CD4-positive, alpha-beta T cell treated with Interferon gamma for 1 hour (primary cell): Measurements from ENCODE around the gene LITAFD.
A peak's percentile ranks its signal among the peaks of the same experiment; 100 is the strongest.
"Not testable (repeated sequence)": the region's sequence is repeated elsewhere in the genome, so short reads cannot be mapped to it uniquely, and the experiment has no call there.

Experiments used
- DNase-seq: peaks from one replicate; pipeline ENCODE4 v3.0.0-alpha.2; 2020

LITAFD gene

DNA sequence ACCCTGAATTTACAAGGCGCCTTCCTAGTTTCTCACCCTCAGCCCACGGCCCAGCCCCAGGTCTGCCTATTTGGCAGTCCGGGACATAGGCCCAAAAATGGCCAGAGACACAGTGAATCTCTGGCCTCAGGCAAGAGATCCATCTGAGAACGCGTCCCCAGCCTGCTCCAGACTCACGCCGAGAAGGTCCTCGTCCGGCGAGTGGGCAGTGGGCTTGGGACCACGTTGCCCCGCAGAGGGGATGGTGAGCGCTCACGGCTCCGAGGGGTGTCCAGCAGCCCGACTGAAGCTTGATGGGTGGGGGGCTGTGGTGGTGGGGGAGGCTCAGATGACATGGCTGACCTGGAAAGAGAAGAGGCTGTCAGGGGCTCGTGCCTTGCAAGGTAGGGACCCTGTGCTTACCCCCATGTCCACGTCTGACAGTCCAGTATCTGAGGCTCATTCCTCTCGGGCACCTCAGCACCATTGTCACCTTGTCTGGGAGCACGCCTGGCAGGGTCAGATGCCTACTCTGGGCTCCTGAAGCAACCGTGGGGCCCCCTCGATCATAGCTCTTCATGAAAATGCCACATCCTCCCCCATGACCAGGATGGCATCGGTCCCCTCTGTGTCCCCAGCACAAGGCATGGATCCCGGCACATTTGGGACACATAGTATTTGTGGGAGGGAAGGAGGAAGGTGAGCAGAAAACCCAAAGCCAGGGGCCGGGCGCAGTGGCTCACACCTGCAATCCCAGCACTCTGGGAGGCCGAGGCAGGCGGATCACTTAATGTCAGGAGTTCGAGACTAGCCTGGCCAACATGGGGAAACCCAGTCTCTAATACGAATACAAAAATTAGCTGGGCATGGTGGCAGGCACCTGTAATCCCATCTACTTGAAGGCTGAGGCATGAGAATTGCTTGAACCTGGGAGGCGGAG lies 22.9 kb upstream of the LITAFD start:
- no peak for DNase-seq

DNA sequence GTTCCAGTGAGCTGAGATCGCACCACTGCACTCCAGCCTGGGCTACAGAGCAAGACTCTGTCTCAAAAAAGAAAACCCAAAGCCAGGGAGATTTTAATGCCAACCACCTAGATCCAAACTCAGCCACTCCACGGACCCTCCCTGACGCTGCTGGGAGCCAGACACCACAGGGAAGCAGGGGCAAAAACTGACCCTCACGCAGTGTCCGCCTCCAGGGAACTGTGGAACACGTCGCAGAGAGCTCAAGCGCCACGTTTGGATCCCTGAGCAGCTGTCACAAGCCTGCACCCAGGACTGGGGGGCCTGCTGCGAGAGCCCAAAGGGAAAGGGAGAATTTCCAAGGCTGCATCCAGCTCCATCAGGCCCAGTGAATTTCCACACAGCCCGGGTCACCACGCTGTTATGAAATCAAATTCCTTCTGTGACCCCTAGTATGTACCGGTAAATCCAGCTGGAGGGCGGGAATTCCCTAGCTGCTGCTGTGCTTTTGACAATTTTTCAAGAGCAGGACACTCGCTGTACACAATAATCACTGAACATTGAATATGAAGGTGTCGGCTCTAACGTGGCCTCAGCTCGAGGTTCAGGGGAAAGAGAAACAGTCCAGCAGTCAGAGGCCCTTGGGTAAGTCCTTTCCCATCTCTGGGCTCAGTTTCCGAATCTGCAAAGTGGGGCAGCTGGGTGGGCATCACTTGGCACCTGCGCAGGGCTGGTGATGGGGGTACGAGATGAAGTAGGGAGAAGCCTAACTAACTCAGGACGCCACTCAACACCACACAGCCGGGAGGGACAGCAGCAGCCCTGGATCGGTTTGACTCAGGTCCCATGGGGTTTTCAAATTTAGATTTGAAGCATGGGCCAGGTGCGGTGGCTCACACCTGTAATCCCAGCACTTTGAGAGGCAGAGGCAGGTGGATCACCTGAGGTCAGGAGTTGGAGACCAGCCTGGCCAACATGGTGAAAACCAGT lies 22.0 kb upstream of the LITAFD start:
- DNase-seq = no peak

DNA sequence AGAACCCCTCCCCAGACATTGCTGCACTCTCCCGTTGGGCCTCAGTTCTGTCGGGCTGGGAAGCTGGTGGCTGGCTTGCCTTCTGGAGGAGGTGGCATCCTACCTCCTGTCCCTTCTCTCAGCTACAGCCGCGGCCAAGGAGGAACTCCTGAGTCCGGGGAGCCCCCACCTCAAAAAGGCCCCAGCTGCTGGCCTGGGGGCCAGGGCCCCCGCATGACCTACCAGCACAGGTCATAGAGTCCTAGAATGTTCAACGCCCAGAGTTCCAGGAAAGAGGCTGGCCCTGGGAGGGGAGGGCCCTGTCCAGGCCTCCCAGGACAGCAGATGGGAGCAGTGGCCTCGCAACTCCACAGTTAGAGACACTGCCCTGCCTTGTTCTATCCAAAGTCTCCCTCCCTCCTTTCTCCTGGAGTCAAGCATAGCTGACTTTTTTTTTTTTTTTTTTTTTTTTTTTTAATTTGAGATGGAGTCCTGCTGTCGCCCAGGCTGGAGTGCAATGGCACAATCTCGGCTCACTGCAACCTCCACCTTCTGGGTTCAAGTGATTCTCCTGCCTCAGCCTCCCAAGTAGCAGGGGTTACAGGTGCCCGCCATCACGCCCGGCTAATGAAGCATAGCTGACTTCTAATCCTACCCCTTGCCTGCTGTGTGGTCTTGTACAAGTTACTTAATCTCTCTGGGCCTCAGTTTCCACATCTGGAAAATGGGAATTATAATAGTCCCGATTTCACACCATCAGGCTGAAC lies 20.4 kb upstream of the LITAFD start:
- no peak for DNase-seq

DNA sequence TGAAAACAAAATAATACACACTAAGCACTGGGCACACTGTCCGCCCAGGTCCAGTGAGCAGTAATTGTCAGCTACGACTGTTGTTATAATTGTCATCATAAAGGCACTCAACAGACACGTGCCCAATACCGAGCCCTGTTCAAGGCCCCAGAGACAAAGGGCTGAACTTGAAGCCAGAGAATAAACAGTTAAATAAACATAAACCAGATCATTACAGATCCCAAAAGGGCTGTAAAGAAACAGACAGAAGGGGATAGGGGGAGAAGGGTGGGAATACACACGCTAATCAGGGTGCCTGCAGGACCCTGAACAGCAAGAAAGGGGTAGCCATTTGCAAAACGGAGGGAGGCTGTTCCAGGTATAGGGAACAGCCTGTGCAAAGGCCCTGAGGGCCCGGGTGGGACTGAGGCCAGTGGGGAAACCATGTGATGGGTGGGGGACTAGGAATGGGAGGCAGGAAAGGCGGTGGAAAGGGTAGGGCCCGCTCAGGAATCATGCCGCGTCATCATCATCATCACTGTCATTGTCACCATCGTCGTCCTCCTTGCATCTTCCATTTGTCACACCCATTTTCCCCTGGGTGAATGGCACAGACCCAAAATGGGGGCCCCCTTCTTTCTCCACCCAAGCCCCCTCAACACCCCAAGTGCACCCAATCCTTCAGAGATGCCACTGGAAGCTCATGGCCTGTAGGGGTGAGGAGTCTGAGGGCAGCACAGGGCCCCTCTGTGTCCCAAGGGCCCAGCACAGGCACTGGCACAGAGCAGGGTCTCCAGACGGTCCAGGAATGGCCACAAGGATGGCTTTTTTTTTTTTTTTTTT lies 19.6 kb upstream of the LITAFD start:
- no peak for DNase-seq

DNA sequence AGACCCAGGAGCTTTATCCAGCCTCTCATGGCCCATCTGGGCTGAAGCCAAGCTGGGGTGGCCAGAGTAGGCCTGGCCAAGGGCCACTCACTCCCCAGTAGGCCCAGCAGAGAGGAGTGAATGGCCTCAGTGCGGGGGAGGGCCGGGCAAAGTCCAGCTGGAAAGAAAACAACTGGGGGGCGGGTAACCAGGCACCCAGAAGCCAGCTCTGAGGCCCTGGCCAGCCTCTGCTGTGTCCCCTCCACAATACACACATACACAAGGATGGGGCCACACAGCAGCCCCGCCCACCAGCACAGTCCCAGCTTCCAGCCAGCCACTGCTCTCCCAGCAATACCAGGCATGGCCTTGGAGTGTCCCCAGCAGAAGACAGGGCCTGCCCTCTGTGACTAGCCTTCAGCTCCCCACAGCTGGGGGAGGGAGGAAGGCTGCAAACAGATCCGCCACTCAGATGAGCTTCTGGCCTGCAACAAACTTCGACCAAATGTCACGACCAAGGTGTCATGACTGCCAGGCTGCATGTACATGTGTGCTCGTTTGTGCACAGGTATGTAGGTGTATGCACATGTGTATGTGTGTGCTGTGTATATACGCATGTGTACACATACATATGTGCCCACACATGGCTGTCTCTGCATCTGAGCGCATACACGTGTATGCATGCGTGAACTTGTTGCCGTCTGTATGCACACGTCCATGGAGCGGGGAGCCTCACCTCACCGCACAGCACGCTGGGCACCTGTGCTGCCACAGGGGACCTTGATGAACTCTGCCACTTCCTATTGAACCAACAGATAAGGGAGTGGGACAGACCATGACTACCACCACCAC lies 18.3 kb upstream of the LITAFD start:
- DNase-seq = no peak

DNA sequence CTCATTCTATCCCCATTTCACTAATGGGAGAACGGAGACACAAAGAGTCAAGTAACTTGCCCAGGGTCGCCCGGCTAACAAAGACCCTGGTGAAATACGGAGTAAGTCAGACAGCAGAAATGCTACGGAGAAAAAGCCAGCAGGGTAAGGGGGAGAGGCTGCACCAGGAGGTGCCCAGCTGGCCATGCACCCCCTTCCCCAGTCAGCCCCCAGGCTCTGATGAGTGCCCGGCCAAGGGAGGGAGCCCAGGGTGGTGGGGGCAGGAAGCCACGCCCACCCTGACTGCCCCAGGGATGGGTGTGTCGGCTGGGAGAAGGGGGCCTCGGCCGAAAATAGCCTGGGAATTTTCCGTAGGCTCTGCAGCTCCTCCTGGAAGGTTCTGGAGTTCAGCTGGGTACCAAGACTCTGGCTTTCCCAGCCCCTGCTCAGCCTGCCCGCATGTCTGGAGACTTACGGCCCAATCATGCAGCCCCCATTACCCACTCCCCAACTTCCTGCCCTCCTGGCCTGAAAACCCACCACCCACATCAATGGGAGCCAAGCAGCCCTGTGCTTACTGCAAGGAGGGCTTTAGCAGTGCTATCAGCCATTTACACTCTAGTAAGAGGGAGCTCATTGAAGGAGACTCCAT lies 17.6 kb upstream of the LITAFD start:
- no peak for DNase-seq

DNA sequence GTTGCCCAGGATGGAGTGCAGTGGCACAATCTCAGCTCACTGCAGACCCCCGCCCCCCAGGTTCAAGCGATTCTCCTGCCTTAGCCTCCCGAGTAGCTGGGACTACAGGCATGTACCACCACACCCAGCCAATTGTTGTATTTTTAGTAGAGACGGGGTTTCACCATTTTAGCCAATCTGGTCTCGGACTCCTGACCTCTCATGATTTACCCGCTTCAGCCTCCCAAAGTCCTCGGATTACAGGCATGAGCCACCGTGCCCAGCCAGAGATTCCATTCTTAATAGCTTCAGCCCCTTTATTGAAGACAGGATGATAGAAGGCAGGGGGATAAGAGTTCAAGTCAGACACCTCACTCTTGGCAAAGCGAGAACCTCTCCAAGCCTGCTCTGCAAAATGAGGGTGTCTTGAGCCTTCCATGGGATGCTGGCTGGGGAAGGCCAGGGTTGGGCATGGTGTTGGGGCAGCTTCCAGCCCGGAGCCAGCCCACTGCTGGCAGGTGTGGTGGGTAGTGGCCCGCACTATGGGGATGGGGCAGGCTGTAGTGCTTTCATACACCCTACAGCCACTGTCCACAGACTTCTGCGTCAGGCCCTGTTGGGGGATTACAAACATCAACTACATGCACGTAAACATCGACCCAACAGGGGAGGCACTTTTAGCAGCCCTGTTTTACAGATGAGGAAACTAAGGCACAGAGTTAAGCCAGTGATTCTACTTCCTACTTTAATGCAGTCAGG lies 16.8 kb upstream of the LITAFD start:
- no peak for DNase-seq

DNA sequence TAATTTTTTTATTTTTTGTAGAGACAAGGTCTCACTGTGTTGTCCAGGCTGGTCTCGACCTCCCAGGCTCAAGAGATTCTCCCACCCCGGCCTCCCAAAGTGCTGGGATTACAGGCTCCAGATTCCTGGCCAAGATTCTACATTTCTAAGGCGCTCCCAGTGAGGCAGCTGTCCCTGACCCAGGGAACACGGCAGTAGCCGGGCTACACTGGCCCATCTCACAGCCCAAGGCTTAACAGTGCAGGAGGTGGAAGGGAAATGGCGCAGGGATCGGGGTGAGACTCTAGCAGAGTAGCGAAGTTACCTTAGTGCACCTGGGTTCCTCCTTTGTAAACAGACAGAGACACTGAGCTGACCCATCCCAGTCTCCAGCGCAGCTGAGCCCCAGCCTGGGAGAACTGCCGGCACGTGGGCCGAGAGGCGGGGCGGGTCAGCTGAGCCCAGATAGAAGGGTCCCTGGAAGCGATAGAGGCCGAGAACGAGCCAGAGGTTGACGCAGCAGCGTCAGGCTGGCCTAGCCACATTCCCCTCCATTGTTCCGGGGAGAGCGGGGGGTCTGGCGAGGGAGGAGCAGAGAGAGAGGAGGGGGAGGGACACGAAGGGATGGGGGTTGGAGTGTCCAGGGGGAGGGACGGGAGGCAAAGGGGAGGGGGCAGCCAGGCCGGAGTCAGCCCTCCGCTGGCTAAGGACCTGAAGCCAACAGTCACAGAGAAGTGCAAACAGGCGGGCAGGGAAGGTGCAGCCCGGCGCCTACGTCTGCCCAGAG lies 15.8 kb upstream of the LITAFD start:
- no peak for DNase-seq

DNA sequence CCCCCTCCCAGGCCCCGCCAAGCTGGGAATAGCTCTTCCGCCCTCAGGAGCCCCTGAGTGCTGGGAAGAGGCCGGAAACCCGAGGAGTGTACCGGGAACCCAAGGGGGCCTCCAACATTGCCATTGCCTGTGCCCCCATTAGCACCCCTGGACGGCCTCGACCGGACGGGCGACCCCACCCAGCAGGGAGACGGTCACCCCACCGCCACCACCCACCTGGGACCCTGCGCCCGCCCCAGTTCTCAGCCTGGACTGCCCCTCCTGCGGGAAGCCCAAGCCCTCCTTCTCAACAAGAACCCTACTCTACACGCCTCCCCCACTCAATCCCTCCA lies 15.3 kb upstream of the LITAFD start:
- DNase-seq = no peak

DNA sequence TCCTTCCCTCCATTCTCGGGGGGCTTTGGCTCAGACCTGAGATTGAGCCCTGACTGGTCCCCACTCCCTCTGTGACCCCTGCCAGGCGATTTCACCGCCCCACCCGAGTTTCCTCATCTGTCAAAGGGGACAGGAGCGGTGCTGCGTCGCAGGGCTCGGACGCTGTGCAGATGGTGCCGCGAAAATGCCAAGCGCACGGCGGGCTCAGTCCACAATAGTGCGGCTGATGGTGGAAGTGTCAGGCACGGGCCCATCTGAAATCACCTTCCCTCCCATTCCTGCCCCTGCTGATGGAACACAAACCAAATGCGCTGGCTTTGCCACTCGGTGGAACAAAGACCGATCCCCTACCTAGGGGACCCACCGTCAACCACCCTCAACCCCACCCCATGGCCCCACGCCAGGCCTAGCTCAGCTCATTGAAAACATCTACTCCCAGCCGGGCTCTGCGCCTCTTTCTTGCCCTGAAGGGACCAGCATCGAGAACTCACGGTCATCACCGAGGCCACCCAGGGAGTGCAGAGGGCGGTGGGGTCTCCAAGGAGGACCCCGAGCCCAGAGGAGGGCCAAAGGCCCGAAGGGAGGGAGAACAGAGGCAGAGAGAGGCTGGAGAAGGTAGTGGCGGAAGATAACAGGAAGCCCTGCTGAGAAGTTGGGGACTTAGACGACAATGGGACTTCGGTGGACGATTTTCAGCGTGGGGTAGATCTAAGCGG lies 14.8 kb upstream of the LITAFD start:
- DNase-seq = no peak

DNA sequence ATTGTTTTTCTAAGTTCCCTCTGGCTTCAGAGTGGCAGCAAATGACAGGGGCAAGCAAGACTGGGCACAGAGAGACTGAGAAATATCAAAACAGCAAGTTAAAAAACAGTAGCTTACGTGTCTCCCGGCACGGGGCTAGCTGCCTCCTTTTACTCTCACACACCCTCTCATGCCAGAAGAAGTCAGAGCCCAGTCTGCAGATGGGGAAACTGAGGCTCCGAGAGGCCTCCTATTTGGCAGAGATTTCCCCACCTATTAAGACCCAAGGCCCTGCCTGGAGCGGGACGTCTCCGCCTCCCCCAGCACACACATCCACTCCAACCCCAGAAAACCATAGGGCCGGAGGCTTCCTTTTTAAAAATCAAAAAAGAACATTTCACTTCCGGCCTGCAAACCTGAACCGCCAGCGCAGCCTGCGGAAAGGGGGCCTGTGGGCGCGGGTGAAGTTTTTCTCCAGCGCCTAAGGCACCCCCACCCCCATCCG lies 14.2 kb upstream of the LITAFD start:
- DNase-seq = peak; percentile 49

DNA sequence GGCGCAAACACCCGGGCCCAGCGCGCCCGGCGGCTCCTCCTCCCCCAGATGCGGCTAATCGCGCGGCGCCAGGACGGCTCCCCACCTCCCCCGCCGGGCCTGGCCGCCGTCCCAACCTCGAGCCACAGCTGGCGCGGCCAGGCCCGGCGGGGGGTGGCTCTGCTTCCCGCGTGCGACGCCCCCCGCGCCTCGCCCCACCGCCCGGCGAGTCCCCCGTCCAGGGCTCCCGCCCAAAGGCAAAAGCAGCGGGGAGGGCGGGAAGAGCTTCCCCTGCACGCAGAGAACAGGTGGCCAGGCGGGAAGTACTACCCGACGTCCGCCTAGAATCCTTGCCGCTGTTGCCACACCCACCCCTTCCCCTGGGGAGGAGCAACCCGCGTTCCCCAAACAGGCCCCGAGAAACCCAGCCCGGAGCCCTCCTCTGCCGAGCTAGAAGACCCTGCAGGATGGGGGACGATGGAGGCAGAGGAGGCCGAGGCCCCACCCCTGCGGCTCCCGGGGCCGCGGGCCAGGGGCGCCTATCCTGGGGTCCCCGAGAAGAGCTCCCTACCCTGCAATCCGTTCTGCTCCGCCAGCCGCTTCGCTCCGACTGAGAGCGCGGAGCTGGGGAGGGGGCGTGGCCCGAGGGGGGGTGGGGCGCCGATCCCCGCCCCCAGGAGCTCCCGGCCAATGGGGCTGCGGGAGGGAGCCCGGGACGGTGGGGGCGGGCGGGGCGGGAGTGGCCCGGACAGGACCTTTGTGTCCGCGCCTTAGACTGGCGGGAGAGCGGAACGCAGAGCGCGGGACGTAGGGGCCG lies 13.5 kb upstream of the LITAFD start, which contains the start of gene CARHSP1:
TSS of gene CARHSP1 (minus strand) at position 591 of the 796 bp plus-strand sequence. CDS start 9,678 bp downstream, outside the sequence.
- DNase-seq = peak; percentile 83

DNA sequence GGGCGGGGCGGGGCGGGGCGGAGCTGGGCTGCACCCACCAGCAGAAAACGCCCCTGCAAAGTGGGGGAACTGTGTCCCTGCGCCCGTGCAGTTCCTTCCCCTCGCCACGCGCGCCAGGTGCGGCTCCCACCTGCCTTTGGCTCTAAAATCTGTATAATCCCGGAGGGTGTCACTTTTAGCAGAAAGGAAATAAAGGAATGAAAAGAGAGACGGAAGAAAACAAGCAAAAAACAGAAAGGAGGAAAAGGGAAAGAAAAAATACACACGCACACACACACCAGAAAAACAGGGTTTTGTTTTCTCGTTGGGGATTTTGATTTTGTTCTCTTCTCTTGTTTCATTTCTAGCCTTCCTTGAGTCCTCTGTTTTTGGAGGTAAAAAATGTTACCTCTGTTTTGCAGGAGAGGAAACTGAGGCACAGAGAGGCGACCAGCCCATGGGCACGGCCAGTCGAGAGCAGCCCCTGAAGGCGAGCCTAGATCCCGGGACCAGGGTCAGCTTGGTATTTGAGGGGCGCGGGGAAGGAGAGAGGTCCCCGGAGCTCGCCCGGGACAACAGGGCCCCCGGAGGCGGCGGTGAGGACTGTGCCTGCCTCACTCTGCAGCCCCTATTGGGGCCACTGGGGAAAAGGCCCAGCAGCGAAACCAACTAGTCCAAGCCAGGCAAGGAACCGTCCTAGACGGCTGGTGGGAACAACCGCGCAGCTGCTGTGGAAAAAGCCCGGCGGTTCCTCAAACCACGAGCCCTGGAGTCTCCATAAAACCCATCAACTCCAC lies 12.8 kb upstream of the LITAFD start:
- DNase-seq = no peak

DNA sequence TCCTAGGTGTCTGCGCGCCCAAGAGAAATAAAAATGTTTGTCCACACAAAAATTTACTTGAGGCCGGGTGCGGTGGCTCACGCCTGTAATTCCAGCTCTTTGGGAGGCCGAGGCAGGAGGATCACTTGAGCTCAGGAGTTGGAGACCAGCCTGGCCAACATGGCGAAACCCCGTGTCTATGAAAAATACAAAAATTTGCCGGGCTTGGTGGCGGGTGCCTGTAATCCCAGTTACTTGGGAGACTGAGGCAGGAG lies 12.2 kb upstream of the LITAFD start:
- not testable (repeated sequence) for DNase-seq

DNA sequence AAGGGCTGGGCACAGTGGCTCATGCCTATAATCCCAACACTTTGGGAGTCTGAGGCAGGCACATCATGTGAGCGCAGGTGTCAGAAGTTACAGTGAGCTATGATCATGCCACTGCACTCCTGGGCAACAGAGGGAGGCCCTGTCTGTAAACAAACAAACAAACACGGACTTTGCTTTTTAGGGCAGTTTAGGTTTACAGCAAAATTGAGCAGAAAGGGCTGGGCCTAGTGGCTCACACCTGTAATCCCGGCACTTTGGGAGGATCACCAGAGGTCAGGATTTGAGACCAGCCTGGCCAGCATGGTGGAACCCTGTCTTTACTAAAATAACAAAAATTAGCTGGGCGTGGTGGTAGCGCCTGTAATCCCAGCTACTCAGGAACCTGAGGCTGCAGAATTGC lies 10.1 kb upstream of the LITAFD start:
- DNase-seq = no peak

DNA sequence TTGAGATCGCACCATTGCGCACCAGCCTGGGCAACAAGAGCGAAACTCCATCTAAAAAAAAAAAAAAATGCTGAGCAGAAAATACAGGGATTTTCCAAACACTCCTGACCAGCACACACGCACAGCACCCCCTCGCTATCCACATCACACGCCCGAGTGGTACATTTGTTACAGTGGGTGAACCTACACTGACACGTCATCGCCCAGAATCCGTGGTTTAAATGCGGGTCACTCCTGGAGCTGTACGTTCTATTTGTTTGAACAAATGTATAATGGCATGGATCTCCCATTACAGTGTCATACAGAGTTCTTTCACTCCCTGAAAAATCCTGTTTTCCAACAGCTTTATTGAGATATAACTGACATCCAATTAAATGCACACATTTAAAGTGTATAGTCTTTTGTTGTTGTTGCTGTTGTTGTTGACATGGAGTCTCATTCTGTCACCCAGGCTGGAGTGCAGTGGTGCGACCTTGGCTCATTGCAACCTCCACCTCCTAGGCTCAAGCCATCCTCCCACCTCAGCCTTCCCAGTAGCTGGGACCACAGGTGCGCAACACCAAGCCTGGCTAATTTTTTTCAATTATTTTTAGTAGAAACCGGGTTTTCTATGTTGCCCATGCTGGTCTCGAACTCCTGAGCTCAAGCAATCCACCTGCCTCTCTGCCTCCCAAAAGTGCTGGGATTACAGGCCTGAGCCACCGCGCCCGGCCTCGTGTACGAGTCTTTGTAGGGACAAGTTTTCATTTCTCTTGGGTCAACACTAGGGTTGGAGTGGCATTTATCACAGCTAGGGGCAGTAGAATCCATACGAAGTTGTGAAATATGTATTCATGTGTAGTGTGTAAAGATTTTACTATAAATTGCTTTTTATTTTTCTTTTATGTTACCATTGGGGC lies 8.9 kb upstream of the LITAFD start:
- DNase-seq = no peak
